GM12891 (cell line): ENCODE results near the gene INTS2.

Experiments
- PAX5 ChIP-seq: IDR thresholded peaks from 2 replicates; pipeline ENCODE4 v1.6.1; 2011; ENCODE audit warnings: low read length, moderate library complexity, mild to moderate bottlenecking; ENCODE audit not compliant: insufficient read depth, severe bottlenecking
- POLR2A ChIP-seq: IDR thresholded peaks from 2 replicates; pipeline ENCODE4 v1.6.1; 2011; ENCODE audit warnings: low read depth, low read length, control low read depth
- POLR2AphosphoS5 ChIP-seq: IDR thresholded peaks from 2 replicates; pipeline ENCODE4 v1.6.1; 2011; ENCODE audit warnings: low read depth, low read length, control low read depth
- POU2F2 ChIP-seq: IDR thresholded peaks from 2 replicates; pipeline ENCODE4 v1.6.1; 2011; ENCODE audit warnings: low read depth, mild to moderate bottlenecking, control low read depth, low read length, moderate library complexity
- TAF1 ChIP-seq: IDR thresholded peaks from 2 replicates; pipeline ENCODE4 v1.6.1; 2011; ENCODE audit warnings: low read depth, low read length, control low read depth

- TF ChIP-seq POLR2AphosphoS5 (no peak), TAF1 (no peak), POLR2A (no peak), POU2F2 (no peak), PAX5 (no peak)
Measured at GRCh38 chr17:61816538-61816937, 111.2 kb downstream of the INTS2 start.
